NCI-H2196 treated with DMSO at 0.1 percent for 48 hours (cell line): ENCODE data around the gene BCAS1.

Experiments
- DNase-seq: peaks from one replicate; lab custom pipeline; 2025; ENCODE audit not compliant: unreplicated experiment; lab: John Stamatoyannopoulos, UW

BCAS1 gene

DNA sequence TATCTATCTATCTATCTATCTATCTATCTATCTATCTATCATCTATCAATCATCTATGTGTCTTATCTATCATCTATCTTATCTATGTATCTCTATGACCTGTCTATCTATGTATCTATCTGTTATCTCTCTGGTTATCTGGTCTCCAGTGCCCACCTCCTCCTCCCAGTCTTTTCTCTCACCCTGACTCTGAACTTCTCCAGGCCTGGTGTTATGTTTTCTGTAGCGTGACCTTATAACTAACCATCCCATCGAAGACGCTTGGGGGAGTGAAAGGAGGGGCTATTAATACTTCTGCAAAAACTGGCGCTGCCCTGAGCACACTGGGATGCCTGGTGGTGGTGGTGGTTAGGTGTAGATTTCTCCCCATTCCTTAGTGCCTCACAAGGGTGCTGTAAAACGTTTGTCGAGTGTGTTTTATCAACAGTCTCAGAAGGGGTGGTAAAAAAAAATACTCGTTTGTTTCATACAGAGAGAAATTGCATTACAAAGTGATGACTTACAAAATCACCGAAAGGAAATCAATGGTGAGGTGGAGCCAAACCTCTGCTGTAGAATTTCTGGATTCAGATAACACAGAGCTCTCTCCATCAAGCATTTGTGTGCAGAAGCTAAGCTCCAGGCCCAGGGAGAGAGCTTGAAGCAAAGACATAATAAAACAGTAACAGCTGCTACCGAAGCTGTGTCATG lies 156.2 kb downstream of the BCAS1 start:
- DNase-seq, result no peak

DNA sequence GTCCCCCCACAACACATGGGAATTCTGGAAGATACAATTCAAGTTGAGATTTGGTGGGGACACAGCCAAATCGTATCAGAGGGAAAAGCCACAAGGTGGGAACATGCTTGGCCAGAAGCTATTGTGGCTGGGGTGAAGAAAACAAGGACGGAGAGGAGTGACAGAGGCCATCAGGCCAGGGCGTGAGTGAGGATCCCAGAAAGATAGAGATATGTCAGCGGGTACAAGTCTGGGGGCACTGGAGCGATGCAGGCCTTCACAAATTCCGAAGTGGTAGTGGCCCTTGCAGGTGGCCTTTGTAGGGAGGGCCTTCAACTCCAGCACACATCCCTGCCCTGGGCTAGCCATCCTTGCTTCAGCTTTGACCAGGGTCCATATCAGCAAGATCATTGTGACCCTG lies 159.1 kb downstream of the BCAS1 start:
- DNase-seq, result no peak

DNA sequence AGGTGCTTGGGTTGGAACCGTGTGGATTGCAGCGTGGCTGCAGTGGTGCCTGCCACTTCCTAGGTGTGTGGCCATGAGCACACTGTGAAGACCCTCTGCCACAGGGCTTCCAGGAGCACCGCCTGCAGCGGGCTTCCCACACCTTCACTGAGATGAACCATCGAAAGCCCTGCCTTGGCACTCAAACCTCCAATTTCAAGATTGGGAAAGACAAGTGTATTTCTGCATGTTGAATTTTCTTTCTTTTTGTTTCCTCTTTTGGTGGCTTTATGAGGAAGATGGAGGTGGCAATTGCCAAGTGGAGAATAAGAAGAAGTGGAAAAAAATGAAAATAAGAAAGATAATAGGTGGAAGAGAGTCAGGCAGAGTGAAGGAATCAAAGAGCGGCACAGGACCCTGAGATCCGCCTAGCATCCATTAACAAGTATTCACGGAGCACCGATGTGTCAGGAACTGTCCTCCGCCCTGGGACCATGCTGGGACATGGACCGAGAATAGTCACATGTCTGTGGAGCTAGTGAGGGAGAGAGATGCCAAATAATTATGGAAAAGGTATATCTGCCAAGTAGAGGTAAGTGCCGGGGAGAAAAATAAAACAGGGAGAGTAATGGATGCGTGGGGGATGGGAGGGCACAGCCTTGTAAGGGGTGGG lies 159.9 kb downstream of the BCAS1 start:
- DNase-seq, result no peak

DNA sequence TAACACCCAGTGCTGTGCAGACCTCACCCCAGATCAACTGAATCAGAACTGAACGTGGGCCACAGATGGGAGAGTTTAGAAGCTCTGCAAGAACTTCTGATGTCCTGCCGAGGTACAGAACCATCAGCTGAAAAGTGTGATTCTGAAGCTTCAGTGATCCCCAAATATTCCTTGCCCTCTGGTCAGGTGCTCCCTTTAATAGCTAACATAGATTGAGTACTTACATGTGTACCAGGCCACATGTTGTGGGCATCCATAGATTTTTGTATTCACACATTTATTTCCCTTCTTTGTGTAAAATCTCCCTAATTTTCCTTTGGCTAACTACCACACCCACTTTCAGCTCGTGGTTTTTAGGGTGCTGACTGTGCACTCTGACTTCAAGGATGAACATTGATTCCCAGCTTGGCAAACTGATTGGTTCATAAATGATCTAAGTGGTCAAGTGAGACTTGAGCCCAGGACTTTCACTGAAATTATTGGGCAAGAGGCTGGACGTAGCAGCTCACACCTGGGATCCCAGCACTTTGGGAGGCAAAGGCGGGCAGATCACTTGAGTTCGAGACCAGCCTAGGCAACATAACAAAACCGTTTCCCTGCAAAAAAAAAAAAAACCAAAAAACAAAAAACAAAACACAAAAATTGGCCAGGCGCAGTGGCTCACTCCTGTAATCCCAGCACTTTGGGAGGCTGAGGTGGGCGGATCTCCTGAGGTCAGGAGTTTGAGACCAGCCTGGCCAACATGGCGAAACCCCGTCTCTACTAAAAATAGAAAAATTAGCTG lies 162.2 kb downstream of the BCAS1 start:
- no peak for DNase-seq

DNA sequence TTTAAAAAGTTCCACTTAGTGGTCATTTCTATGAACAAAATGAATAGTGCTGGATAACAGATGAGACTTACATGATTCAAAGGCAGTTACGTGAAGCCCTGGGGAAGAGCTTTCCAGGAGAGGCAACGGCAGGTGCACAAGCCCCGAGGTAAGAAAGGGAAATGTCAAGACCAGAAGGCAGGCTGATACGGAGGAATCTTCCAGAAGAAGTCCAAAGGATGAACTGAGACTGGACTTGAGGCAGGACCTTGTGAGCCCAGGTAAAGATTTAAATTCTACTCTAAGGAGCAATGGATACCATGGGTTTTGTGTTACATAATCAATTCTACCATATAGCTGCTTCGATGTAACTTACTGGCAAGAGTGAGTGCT lies 164.6 kb downstream of the BCAS1 start:
- no peak for DNase-seq

DNA sequence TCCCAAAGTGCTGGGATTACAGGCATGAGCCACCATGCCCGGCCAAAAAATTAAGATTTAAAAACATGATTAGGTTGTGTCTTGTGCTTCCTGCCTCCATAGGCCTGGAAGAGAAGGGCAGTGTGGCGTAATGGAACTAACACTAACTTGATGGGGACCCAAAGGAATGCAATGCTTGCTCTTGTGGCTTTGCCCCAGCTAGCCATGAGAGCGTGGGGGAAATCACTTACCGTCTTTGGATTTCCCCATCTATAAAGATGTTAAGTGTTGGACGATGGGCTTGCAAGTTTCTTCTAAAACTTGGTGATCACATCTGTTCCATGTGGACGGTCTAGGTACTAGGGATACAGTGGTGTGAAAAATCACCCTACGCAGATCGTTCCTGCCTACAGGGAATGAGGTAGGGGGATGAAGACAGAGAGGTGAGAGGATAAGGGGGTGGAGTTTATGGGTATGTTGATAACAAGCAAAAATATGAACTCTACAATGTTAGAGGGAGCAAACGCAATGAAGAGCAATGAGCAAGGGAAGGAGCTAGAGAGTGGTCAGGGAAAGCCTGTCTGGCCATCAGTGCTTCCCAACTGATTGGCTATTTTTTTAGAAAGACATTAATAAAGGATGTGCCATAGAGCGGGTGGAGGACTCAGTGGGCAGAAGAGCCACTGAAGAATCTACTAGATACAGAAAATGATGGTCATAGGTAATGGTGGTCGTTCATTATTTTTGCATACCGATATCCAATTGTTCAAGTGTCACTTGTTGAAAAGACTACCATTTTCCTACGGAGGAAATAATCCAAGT lies 165.2 kb downstream of the BCAS1 start:
- DNase-seq, result no peak

DNA sequence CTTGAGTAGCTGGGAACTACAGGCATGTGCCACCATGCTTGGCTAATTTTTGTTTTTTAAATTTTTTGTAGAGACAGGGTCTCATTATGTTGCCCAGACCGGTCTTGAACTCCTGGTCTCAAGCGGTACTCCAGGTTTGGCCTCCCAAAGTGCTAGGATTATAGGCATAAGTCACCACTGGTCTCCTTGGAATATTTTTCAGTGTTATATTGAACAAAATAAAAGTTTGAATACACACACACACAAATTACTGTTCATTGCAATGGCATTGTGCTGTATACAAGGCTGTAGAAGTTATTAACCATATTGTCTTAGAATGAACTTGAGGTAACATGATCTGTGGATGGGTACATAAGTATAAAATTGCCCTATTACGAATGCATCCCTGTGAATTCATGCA lies 166.1 kb downstream of the BCAS1 start:
- no peak for DNase-seq

DNA sequence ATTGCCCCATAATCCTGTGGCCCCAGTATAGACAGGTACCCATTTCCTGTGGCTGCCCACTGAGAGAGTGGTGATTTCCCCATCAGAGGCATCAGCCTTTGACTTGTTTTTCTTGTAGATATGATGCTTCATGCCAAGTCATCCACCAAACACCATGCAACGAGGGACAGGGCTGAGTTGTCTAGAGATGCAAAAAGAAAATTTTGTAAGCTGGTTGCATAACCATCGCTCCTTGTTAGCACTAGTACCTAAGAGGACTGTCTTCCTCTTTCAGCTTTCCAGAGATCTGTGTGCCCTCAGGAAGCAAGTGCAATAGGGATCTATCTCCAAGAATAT lies 166.8 kb downstream of the BCAS1 start:
- no peak for DNase-seq

DNA sequence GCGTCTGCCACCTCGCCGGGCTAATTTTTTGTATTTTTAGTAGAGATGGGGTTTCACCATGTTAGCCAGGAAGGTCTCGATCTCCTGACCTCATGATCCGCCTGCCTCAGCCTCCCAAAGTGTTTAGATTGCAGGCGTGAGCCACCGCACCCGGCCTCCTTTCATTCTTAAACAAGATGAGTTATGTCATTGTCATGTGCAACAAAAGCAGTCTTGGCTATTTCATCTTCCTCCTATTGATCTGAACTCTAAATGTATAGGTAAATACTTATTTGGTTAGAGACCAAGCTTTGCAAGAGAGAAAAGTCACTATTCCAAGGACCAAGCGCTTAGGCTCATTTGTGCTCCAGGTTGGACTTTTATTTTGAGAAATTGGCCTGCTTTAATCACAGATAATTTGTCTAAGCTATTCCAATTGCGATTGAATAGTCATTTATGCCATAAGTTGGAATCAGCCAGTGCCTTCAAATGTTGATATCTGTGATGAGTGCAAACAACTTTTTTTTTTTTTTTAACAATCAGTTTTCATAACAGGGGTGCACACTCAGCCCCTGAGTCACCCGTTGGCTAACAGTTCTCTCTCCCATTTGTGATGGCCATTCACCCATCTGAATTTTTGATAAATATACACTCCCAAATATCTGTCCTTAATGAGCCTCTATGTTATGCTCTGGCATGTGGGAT lies 167.3 kb downstream of the BCAS1 start:
- DNase-seq, result no peak

DNA sequence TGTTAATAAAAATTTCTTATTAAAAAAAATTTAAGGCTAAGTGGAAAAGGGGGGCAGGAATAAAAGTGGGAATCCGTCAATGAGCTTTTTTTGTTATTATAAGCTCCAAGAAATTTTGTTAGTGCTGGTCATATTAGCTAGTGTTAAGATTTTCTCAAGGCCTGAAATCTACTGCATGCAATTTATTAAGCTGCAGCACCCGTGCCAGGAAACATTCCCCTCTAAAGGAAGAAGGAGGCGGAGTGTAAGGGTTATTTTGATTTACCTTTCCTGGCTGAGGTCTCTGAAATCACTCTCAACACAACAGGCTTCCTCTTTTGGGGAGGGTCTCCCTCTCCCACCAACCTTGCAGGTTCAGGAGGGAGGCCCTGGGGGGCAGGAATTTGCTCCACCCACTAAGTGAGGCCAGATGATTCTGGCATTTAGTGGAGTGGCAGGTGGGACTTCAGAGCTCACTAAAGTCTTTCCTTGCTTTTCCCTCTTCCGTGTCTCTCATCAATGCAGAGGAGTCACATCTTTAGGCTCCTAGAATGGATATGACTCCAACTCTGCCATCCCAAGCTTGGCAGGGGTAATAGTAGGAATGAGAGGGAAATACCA lies 168.8 kb downstream of the BCAS1 start:
- DNase-seq, result no peak

DNA sequence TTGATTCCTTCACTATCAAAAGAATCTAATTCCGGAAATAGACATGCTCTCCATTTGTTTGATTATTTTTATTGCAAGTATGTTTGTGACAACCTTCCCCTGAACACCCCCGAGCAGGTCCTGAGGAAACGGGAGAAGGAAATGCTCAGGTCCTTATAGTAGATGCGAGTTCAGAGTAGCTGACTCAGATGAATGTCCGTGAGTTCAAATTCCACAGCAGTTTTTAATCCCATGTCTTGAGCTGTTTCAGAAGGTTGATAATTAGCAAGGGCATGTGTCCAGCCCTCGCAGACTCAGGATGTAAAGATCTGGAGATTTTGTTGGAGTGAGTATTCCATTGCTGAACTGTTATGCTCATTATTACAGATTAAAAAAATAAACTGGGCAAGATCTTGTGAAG lies 169.3 kb downstream of the BCAS1 start:
- no peak for DNase-seq

DNA sequence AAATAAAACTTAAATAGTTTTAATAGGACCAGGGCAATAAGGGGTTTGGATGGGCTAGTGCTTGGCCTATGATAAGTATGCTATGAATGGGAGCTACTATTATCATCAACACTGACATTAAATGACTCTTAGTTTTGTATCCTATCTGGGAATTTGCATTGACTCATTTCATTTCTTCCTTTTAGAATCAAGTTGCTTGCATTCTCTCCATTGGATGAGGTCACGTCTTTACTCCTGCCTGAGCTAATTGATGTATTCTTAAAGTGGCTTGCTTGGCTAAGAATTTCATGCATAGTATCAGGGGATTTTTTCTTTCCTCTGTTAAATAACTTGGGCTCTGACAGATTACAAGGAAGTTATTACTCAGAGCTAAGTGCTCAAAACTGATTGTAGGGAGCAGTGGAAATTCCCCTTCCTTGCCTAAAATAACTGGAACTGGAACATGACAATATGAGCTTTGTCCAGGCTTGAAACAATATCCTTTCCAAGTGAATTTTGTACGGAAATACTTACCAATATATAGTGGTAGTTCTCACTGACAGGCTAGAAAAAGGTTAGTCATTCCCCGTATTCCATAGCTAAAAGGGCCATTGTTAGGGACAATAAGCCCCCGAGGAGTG lies 169.9 kb downstream of the BCAS1 start:
- DNase-seq, result no peak

DNA sequence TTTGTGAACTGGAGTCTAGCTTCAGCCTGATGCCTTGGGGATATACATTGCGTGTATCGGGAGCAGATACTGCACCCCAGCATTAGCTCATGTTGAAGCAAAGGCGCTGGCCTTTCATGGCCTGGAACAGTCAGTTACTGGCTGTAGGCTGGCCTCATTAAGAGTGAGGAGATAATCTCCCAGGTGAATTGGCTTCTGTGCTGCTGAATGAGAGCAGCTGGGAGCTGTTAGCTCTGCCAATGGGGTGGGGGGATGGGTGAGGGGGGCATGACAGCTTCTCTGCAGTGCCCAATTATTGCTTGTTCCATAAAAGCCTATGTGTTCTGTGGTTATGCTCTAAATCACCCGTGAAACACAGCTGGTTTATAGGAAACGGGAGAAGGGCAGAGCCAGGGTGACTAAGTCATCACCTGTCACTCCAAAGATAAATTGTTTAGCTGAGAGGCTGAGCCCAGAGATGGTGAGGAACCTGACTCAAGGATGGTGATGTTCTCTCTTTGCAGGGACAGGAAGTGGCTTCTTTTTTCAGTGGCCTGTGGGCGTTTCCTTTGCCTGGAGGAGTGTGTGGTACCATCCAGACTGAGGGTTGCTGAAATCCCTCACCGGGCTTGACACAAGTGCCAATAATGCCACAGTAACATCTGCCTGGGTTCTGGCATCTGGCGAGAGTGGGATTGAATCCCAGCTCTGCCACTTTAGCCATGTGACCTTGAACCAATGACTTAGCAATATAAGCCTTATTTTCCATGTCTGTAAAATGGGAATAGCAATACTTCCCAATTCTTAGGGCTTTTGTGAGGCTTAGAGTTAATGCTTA lies 170.8 kb downstream of the BCAS1 start:
- peak; percentile 90 for DNase-seq

DNA sequence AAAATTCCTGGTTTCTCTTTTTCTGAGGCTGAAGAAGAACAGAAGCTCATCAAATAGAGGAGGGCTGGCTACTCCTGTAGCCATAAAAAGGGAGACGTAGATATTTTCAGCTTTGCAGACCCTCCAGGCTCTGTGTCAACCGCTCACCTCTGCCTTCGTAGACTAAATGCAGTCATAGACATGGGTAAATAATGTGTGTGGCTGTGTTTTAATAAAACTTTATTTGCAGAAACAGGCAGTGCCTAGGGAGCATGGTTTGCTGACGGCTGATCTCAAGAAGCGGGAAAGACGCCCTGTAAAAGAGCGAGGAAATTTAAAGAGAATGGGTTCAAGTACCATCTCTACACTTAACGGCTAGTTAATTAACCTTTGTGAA lies 171.8 kb downstream of the BCAS1 start:
- no peak for DNase-seq

DNA sequence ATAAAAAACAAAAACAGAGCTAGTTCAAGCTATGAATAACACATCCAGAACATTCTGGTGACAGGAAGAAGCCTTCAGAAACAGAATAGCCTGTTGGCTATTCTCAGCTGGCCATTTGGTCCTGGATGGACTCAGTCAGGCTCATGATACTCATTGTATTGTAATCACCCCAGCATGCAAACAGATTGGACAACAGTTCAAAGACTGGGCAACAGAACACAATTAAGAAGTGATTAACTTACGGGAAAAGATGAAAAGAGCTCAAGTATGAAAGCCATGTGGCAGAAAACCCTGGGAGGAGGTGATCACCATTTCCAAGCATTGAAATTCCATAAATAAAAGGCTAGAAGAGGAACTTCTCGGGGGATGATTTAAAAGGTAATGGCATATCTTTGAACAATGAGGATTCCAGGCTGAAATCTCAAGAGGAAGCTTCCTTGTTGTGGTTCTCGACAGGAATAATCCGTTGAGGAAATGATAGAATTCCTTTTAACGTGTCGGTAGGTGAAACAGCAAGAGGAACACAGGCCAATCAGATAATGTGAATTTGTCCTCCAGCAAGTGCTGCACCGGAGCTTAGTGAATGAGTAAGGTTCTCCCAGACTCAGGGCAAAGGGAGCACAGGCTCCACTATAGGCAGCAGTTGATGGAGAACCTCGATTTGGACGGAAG lies 172.4 kb downstream of the BCAS1 start:
- no peak for DNase-seq

DNA sequence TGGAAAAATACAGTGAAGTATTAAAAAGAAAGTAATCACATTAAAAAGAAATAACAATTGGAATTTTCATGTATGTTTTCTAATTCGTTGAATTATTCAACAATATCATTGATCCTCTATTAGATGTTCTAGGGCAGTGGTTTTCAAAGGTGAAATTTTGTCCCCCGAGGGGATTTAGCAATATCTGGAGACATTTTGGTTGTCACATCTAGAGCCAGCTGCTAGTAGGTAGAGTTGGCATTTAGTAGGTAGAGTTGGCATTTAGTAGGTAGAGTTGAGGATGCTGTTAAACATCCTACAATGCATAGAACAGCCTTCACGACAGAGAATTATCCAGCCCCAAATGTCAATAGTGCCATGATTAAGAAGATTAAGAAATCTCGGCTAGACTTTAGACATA lies 173.7 kb downstream of the BCAS1 start:
- no peak for DNase-seq

DNA sequence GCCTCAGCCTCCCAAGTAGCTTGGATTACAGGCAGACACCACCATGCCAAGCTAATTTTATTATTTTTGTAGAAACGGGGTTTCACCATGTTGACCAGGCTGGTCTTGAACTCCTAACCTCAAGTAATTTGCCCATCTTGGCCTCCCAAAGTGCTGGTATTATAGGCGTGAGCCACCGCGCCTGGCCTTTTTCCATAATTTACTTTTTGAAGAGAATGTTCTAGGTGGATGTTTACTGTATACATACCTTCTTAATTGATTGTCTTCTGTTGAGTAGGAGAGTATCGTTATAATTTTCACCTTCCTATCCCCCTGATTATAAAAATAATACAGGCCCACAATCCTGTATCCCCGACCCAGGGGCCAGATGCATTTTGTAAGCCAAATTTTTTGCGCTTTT lies 174.4 kb downstream of the BCAS1 start:
- DNase-seq, result no peak

DNA sequence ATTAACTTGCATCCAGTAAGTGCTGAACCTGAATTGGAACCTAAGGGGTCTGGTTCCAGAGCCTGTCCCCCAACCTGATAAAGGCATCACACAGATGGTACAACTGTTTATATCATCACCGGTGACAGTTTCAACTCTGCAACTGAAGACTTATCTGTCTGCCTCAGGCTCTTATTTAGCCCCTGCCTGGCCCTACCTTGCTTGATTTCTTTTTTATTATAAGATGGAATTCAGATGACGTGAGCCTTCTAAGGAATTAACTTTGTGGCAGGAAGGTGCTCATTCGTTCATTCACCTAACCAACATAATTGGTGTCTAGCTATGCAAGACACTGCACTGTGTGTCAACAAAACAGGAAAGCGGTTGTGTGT lies 175.0 kb downstream of the BCAS1 start:
- no peak for DNase-seq
